SJSA1 (cell line): ENCODE data around the gene FSTL1. TPM values are rescaled to one million over a fixed set of nuclear protein-coding genes. Genes with fewer than 3 reads are reported as not detected.
"Not testable (repeated sequence)": the region's sequence is repeated elsewhere in the genome, so short reads cannot be mapped to it uniquely, and the experiment has no call there.

Experiments used
- DNase-seq, 2 experiments: peaks; one replicate each; pipeline ENCODE4 v3.0.0-alpha.2; 2015 to 2020; ENCODE audit warnings: low spot score in 2 of 2, low read depth in 1 of 2
- H3K27ac ChIP-seq: fragments of 250-450 bp; sonication (Bioruptor Pico); 2 replicates; pipeline ENCODE4 v1.5.1; 2020; ENCODE audit warnings: mild to moderate bottlenecking, moderate library complexity
- H3K27me3 ChIP-seq: fragments of 250-450 bp; sonication (Bioruptor Pico); replicated peaks from 2 replicates; pipeline ENCODE4 v1.5.1; 2020; ENCODE audit warnings: mild to moderate bottlenecking, moderate library complexity
- H3K36me3 ChIP-seq: fragments of 250-450 bp; sonication (Bioruptor Pico); 2 replicates; pipeline ENCODE4 v1.5.1; 2020; ENCODE audit warnings: mild to moderate bottlenecking
- H3K4me1 ChIP-seq: fragments of 250-450 bp; sonication (Bioruptor Pico); replicated peaks from 2 replicates; pipeline ENCODE4 v1.6.1; 2021; ENCODE audit warnings: mild to moderate bottlenecking
- H3K4me3 ChIP-seq: fragments of 250-450 bp; sonication (Bioruptor Pico); 2 replicates; pipeline ENCODE4 v1.5.1; 2020; ENCODE audit warnings: mild to moderate bottlenecking
- H3K9me3 ChIP-seq: fragments of 250-450 bp; sonication (Bioruptor Pico); replicated peaks from 2 replicates; pipeline ENCODE4 v1.5.1; 2020; ENCODE audit warnings: mild to moderate bottlenecking
- total RNA-seq: library from RNA; depleted of rRNA; stranded (reverse); fragments of >200 nt; shearing (Covaris generic); gene quantifications from 2 replicates; pipeline ENCODE4 v1.2.3, GENCODE V29; 2014

Gene FSTL1
- total RNA-seq, 1 experiment from 2014 or later = 1,532 TPM

GRCh38 chr3:120407508-120408287 is 43.1 kb downstream of the FSTL1 start:
- Histone ChIP-seq H3K27ac (no peak overlapping the region), H3K27me3 (no peaks in the 10 kb centered on the region), H3K4me1 (no peaks in the 10 kb centered on the region), H3K9me3 (no peaks in the 10 kb centered on the region), H3K4me3 (no peak overlapping the region), H3K36me3 (peaks cover 98% of the 10 kb centered on the region)
- no peak for DNase-seq

GRCh38 chr3:120404876-120405275 is 45.9 kb downstream of the FSTL1 start:
- Histone ChIP-seq H3K4me3 (no peak overlapping the region), H3K36me3 (peaks cover 96% of the 10 kb centered on the region), H3K27ac (no peak overlapping the region), H3K27me3 (no peaks in the 10 kb centered on the region), H3K4me1 (no peaks in the 10 kb centered on the region), H3K9me3 (no peaks in the 10 kb centered on the region)
- DNase-seq = no peak

- Histone ChIP-seq H3K27me3 (no peaks in the 10 kb centered on the region), H3K4me3 (no peak overlapping the region), H3K9me3 (no peaks in the 10 kb centered on the region), H3K4me1 (no peaks in the 10 kb centered on the region), H3K36me3 (peaks cover 96% of the 10 kb centered on the region), H3K27ac (no peak overlapping the region)
- no peak for DNase-seq
These were observed 48.5 kb downstream of the FSTL1 start for GRCh38 chr3:120402257-120402656.

GRCh38 chr3:120399372-120399771 is 51.4 kb downstream of the FSTL1 start:
- peaks cover 96% of the 10 kb centered on the region for H3K36me3 ChIP-seq
- H3K27ac ChIP-seq = no peak overlapping the region
- H3K4me1 ChIP-seq = no peaks in the 10 kb centered on the region
- H3K9me3 ChIP-seq = no peaks in the 10 kb centered on the region
- no peak for DNase-seq
- H3K27me3 ChIP-seq = no peaks in the 10 kb centered on the region
- H3K4me3 ChIP-seq = no peak overlapping the region

- DNase-seq = no peak
- H3K27ac ChIP-seq = no peak overlapping the region
- peaks cover 86% of the 10 kb centered on the region for H3K36me3 ChIP-seq
- H3K4me3 ChIP-seq = no peak overlapping the region
- H3K27me3 ChIP-seq = no peaks in the 10 kb centered on the region; the same call in 1 of the 2 replicates
- no peaks in the 10 kb centered on the region; the same call in 1 of the 2 replicates for H3K9me3 ChIP-seq
- no peaks in the 10 kb centered on the region for H3K4me1 ChIP-seq
These were observed 54.3 kb downstream of the FSTL1 start for GRCh38 chr3:120396469-120396868.

- Histone ChIP-seq H3K4me3 (no peak overlapping the region), H3K27ac (no peak overlapping the region), H3K36me3 (peaks cover 65% of the 10 kb centered on the region), H3K9me3 (no peaks in the 10 kb centered on the region; the same call in 1 of the 2 replicates), H3K4me1 (no peaks in the 10 kb centered on the region), H3K27me3 (no peaks in the 10 kb centered on the region; the same call in 1 of the 2 replicates)
- no peak for DNase-seq
These were observed 56.4 kb downstream of the FSTL1 start for GRCh38 chr3:120394347-120394746.

- no peaks in the 10 kb centered on the region; the same call in 1 of the 2 replicates for H3K9me3 ChIP-seq
- H3K27me3 ChIP-seq = no peaks in the 10 kb centered on the region; the same call in 1 of the 2 replicates
- H3K4me1 ChIP-seq = no peaks in the 10 kb centered on the region
- no peak for DNase-seq
- no peak overlapping the region for H3K4me3 ChIP-seq
- peaks cover 59% of the 10 kb centered on the region for H3K36me3 ChIP-seq
- no peak overlapping the region for H3K27ac ChIP-seq
These were observed 57.0 kb downstream of the FSTL1 start for GRCh38 chr3:120393761-120394160.

- 0 out of 2 replicates have a peak overlapping the region, but pooled peaks have one; percentile 8 for H3K27ac ChIP-seq
- DNase-seq = no peak
- H3K36me3 ChIP-seq = peaks cover 54% of the 10 kb centered on the region
- H3K4me1 ChIP-seq = no peaks in the 10 kb centered on the region
- H3K9me3 ChIP-seq = no peaks in the 10 kb centered on the region; the same call in 1 of the 2 replicates
- H3K27me3 ChIP-seq = no peaks in the 10 kb centered on the region; the same call in 1 of the 2 replicates
- no peak overlapping the region for H3K4me3 ChIP-seq
These were observed 57.5 kb downstream of the FSTL1 start for GRCh38 chr3:120393243-120393642.

GRCh38 chr3:120382941-120383447 is 67.8 kb downstream of the FSTL1 start:
- Histone ChIP-seq H3K9me3 (no peaks in the 10 kb centered on the region), H3K4me3 (no peak overlapping the region), H3K27me3 (no peaks in the 10 kb centered on the region), H3K4me1 (no peaks in the 10 kb centered on the region), H3K27ac (no peak overlapping the region), H3K36me3 (no peaks in the 10 kb centered on the region)
- no peak for DNase-seq

- no peak overlapping the region for H3K27ac ChIP-seq
These were observed 69.3 kb downstream of the FSTL1 start for GRCh38 chr3:120381503-120381902.

GRCh38 chr3:120377948-120378347 is 72.8 kb downstream of the FSTL1 start:
- not testable (repeated sequence) for H3K27me3 ChIP-seq, H3K4me1 ChIP-seq, H3K4me3 ChIP-seq, H3K36me3 ChIP-seq, H3K27ac ChIP-seq, DNase-seq, H3K9me3 ChIP-seq

More at GRCh38 chr3:120381503-120381902, 69.3 kb downstream of the FSTL1 start:
- DNase-seq = no peak
- Histone ChIP-seq H3K4me3 (no peak overlapping the region), H3K4me1 (no peaks in the 10 kb centered on the region), H3K27me3 (no peaks in the 10 kb centered on the region), H3K36me3 (no peaks in the 10 kb centered on the region), H3K9me3 (no peaks in the 10 kb centered on the region)

- Histone ChIP-seq H3K9me3 (no peaks in the 10 kb centered on the region), H3K4me3 (no peak overlapping the region), H3K27ac (no peak overlapping the region), H3K4me1 (no peaks in the 10 kb centered on the region), H3K27me3 (peaks cover 19% of the 10 kb centered on the region), H3K36me3 (no peaks in the 10 kb centered on the region)
- DNase-seq = no peak
These were observed 80.3 kb downstream of the FSTL1 start for GRCh38 chr3:120370463-120370862.

- Histone ChIP-seq H3K4me1 (no peaks in the 10 kb centered on the region), H3K36me3 (no peaks in the 10 kb centered on the region), H3K27ac (no peak overlapping the region), H3K4me3 (no peak overlapping the region), H3K9me3 (no peaks in the 10 kb centered on the region), H3K27me3 (peaks cover 22% of the 10 kb centered on the region)
- DNase-seq = no peak
These were observed 81.7 kb downstream of the FSTL1 start for GRCh38 chr3:120369037-120369467.

- no peak for DNase-seq
- no peak overlapping the region for H3K4me3 ChIP-seq
- no peaks in the 10 kb centered on the region for H3K9me3 ChIP-seq
- no peaks in the 10 kb centered on the region for H3K36me3 ChIP-seq
- peaks cover 23% of the 10 kb centered on the region for H3K27me3 ChIP-seq
- no peak overlapping the region for H3K27ac ChIP-seq
- no peaks in the 10 kb centered on the region for H3K4me1 ChIP-seq
These were observed 82.6 kb downstream of the FSTL1 start for GRCh38 chr3:120368172-120368571.
